ENCODE measurements around the gene RHNO1. TPM values are rescaled to one million over a fixed set of nuclear protein-coding genes. Genes with fewer than 3 reads are reported as not detected.
A peak's percentile ranks its signal among the peaks of the same experiment; 100 is the strongest.

Gene RHNO1
- total and polyA plus RNA-seq, 2 of the 13 experiments (the other 11 are each of a cell fraction or from before 2014, with no cell fraction given) = 27.2 to 49.6 TPM

DNA sequence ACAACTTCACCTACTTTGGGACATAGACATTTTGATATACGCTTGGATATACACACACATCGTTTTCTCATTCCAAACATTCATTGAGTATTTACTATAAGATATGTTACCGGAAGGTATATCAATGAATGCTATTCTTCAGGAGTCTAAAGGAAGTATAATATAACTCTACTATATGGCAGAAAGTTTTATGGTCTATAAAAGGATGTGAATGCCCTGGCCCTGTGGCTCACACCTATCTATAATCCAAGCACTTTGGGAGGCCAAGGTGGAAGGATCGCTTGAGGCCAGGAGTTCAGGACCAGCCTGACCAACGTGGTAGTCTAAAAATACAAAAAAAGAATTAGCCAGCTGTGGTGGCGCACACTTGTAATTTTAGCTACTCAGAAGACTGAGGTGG is 47.7 kb upstream of the RHNO1 start:
- CTCF ChIA-PET (ENCODE audit: low intra/inter-chr PET ratio, low total read pairs) = interaction anchor here (0.6 kb wide), 1 partner anchor 10 kb away, joined by 3 read pairs; no protein-coding TSS in a partner anchor
- WGBS (ENCODE audit: low lambda C conversion rate) = 98% methylated on average over 6 of the region's 6 CpGs
- Histone ChIP-seq H2AFZ (ENCODE audit: low read length) (no peak overlapping the region), H3K36me3 (replicated peaks in 1 of 2; ENCODE audit: control insufficient read depth in 1 of 2, insufficient read depth in 2 of 2, low read length in 2 of 2) (peaks cover 5 to 32% of the 10 kb centered on the region in 2 experiments; a peak in 4 of 5 replicates), H3K79me2 (ENCODE audit: insufficient read depth, low read length) (no peaks in the 10 kb centered on the region), H3K27ac (ENCODE audit: extremely low read length, insufficient read depth, low read length) (no peak overlapping the region), H3K4me2 (ENCODE audit: low read depth, low read length) (no peak overlapping the region), H3K4me3 (replicated peaks in 1 of 3; ENCODE audit: insufficient read depth in 1 of 3, low read depth in 2 of 3, low read length in 3 of 3) (no peak overlapping the region), H3K9me3 (ENCODE audit: low read length) (no peaks in the 10 kb centered on the region), H3K4me1 (ENCODE audit: insufficient read depth, low read length) (no peaks in the 10 kb centered on the region), H3K27me3 (ENCODE audit: control insufficient read depth in 1 of 2, insufficient read depth in 2 of 2, low read length in 2 of 2) (no peaks in the 10 kb centered on the region), H4K20me1 (ENCODE audit: insufficient read depth, low read length) (no peaks in the 10 kb centered on the region), H3K9ac (ENCODE audit: insufficient read depth, low read depth, low read length) (no peak overlapping the region)
- FAIRE-seq (no peak), DNase-seq (ENCODE audit: low spot score) (no peak), ATAC-seq (no peak)
- in situ Hi-C loops (cut with HindIII; ENCODE audit: extremely low pct_ligation_motif_present, low pct_unique_long_range_greater_than_20kb) (no loop called here), intact Hi-C loops (cut with micrococcal nuclease; ENCODE audit: unreplicated experiment) (no loop called here)
- POLR2A ChIA-PET = no interaction called here
- TF ChIP-seq TOPORS (CRISPR knock-in tag; IDR thresholded peaks at IDR 0.05) (no peak), MBNL3 (CRISPR knock-in tag; conservative IDR thresholded peaks at IDR 0.05) (no peak), ARNT (IDR thresholded peaks at IDR 0.05) (no peak), ZNF17 (CRISPR knock-in tag; IDR thresholded peaks at IDR 0.05) (no peak), ISL2 (CRISPR knock-in tag; IDR thresholded peaks at IDR 0.05) (no peak)
- BruUV-seq (replicated peaks) = TSS peak; percentile 16

DNA sequence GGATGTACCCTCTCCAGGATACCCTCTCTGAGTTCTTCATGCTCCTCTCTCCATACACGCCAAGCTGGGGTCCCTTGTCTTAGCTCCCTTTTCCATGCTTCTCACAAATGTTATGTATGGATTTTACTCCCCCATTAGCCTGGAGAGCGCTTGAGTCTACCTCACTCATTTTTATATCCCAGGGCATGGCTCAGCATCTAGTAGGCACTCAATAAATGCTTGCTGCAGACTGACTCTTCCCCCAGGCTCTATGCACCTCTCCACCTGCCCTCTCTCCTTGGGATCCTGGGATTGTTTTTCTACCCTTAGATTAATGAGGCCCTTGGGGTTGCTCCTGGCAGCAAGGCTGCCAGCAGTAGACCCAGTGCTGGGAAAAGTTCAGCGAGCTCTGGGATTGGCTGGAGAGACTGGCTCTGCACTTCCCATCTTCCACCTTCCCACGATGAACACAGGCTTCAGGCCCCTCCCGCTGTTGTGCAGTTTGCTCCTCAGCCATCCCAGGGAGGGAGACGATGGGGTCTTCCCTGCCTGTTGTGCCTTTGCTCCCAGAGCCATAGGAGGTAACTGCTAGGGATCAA is 44.4 kb upstream of the RHNO1 start:
- WGBS (ENCODE audit: low lambda C conversion rate) = 93% methylated on average over 5 of the region's 6 CpGs
- Histone ChIP-seq H3K27me3 (ENCODE audit: control insufficient read depth in 1 of 2, insufficient read depth in 2 of 2, low read length in 2 of 2) (no peaks in the 10 kb centered on the region), H4K20me1 (ENCODE audit: insufficient read depth, low read length) (no peaks in the 10 kb centered on the region), H2AFZ (ENCODE audit: low read length) (no peak overlapping the region), H3K36me3 (replicated peaks in 1 of 2; ENCODE audit: control insufficient read depth in 1 of 2, insufficient read depth in 2 of 2, low read length in 2 of 2) (peaks cover under 1 to 3% of the 10 kb centered on the region in 2 experiments; a peak in 2 of 5 replicates), H3K27ac (ENCODE audit: extremely low read length, insufficient read depth, low read length) (no peak overlapping the region), H3K4me2 (ENCODE audit: low read depth, low read length) (no peak overlapping the region), H3K9me3 (ENCODE audit: low read length) (no peaks in the 10 kb centered on the region), H3K9ac (ENCODE audit: insufficient read depth, low read depth, low read length) (no peak overlapping the region), H3K4me3 (replicated peaks in 1 of 3; ENCODE audit: insufficient read depth in 1 of 3, low read depth in 2 of 3, low read length in 3 of 3) (no peak overlapping the region), H3K79me2 (ENCODE audit: insufficient read depth, low read length) (no peaks in the 10 kb centered on the region), H3K4me1 (ENCODE audit: insufficient read depth, low read length) (no peaks in the 10 kb centered on the region)
- ATAC-seq = no peak
- no peak for FAIRE-seq
- no peak for TF ChIP-seq DNMT3B (CRISPR knock-in tag; conservative IDR thresholded peaks at IDR 0.05)
- no peak for TF ChIP-seq KDM3A (CRISPR knock-in tag; IDR thresholded peaks at IDR 0.05; ENCODE audit: low read depth)
- no peak for TF ChIP-seq GABPA (IDR thresholded peaks at IDR 0.05; ENCODE audit: low read depth, low read length)
- no peak for TF ChIP-seq GABPA (CRISPR knock-in tag; IDR thresholded peaks at IDR 0.05; ENCODE audit: low read depth)
- TF ChIP-seq GTF3A (CRISPR knock-in tag; conservative IDR thresholded peaks at IDR 0.05) = no peak
- TF ChIP-seq JUND (CRISPR knock-in tag; IDR thresholded peaks at IDR 0.05) = no peak
- no peak for TF ChIP-seq MATR3 (CRISPR knock-in tag; IDR thresholded peaks at IDR 0.05)
- no peak for TF ChIP-seq ZNF160 (CRISPR knock-in tag; IDR thresholded peaks at IDR 0.05)
- BruUV-seq (replicated peaks) = no TSS peak
- CTCF ChIA-PET (ENCODE audit: low intra/inter-chr PET ratio, low total read pairs) = no interaction called here
- in situ Hi-C loops (cut with HindIII; ENCODE audit: extremely low pct_ligation_motif_present, low pct_unique_long_range_greater_than_20kb) (no loop called here), intact Hi-C loops (cut with micrococcal nuclease; ENCODE audit: unreplicated experiment) (no loop called here)
- POLR2A ChIA-PET = no interaction called here
- no peak for DNase-seq (ENCODE audit: low spot score)
